Neural progenitor cell (in vitro differentiated cells): ENCODE data around the gene BHLHA15.

ENCODE experiments used
- EZH2phosphoT487 ChIP-seq: fragments of 200-600 bp; sonication (generic); IDR thresholded peaks from 2 replicates; pipeline ENCODE4 v1.6.1; 2017; ENCODE audit warnings: antibody characterized with exemption
- TF ChIP-seq, protein P1 (sequence below): fragments of 200-600 bp; sonication (generic); IDR thresholded peaks from 2 replicates; pipeline ENCODE4 v1.5.1; 2017; ENCODE audit warnings: antibody characterized with exemption, mild to moderate bottlenecking

DNA sequence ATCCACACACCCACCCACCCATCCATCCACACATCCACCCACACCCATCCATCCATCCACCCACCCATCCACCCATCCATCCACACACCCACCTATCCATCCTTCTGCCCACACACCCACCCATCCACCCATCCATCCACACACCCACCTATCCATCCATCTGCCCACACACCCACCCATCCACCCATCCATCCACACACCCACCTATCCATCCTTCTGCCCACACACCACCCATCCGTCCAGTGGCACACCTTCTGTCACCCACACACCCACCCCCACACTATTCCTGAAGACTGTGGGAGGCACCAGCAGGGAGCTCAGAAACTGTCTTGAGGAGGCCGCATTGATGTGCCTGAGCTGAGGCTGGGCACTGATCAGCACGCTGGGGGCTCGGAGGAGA lies 31.7 kb downstream of the BHLHA15 start:
- TF ChIP-seq, protein P1, sequence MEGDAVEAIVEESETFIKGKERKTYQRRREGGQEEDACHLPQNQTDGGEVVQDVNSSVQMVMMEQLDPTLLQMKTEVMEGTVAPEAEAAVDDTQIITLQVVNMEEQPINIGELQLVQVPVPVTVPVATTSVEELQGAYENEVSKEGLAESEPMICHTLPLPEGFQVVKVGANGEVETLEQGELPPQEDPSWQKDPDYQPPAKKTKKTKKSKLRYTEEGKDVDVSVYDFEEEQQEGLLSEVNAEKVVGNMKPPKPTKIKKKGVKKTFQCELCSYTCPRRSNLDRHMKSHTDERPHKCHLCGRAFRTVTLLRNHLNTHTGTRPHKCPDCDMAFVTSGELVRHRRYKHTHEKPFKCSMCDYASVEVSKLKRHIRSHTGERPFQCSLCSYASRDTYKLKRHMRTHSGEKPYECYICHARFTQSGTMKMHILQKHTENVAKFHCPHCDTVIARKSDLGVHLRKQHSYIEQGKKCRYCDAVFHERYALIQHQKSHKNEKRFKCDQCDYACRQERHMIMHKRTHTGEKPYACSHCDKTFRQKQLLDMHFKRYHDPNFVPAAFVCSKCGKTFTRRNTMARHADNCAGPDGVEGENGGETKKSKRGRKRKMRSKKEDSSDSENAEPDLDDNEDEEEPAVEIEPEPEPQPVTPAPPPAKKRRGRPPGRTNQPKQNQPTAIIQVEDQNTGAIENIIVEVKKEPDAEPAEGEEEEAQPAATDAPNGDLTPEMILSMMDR, result no peak
- TF ChIP-seq EZH2phosphoT487, result no peak
